T47D (cell line): Measurements from ENCODE around the gene ATAD3A.
"Not testable (repeated sequence)": the region's sequence is repeated elsewhere in the genome, so short reads cannot be mapped to it uniquely, and the experiment has no call there.

ENCODE experiments used
- DNase-seq, 2 experiments: peaks; one replicate each; pipeline versions ENCODE4 v3.0.0 to v3.0.0-alpha.2; 2011 to 2012; ENCODE audit warnings: low read depth in 1 of 2, low spot score in 1 of 2
- JUND ChIP-seq: IDR thresholded peaks from 2 replicates; pipeline ENCODE4 v1.6.1; 2012; ENCODE audit warnings: low read depth
- in situ Hi-C: cut with HindIII; loops from 2 replicates; pipeline ENCODE4 v1.10.0; 2016; ENCODE audit warnings: low sequenced_read_pairs, low pct_unique_long_range_greater_than_20kb

Gene ATAD3A

GRCh38 chr1:1545946-1546737, 34.2 kb downstream of the ATAD3A start:
- TF ChIP-seq JUND, result no peak
- DNase-seq, result no peak
- in situ Hi-C loops, result no loop called here

GRCh38 chr1:1547011-1547410, 35.0 kb downstream of the ATAD3A start:
- TF ChIP-seq JUND, result no peak
- in situ Hi-C loops, result no loop called here
- no peak for DNase-seq

GRCh38 chr1:1547476-1547875, 35.5 kb downstream of the ATAD3A start:
- in situ Hi-C loops, result no loop called here
- TF ChIP-seq JUND, result no peak
- no peak for DNase-seq

GRCh38 chr1:1548591-1548990, 36.6 kb downstream of the ATAD3A start:
- DNase-seq, result no peak
- in situ Hi-C loops, result no loop called here
- TF ChIP-seq JUND, result no peak

GRCh38 chr1:1550087-1550486, 38.1 kb downstream of the ATAD3A start:
- no peak for DNase-seq
- TF ChIP-seq JUND, result no peak
- in situ Hi-C loops, result no loop called here

- DNase-seq, result peak in 1 of 2 experiments; percentile 48
- in situ Hi-C loops, result no loop called here
- no peak for TF ChIP-seq JUND
These were observed 38.9 kb downstream of the ATAD3A start for GRCh38 chr1:1550591-1551432.

- no peak for DNase-seq
- TF ChIP-seq JUND, result no peak
- in situ Hi-C loops, result no loop called here
These were observed 39.7 kb downstream of the ATAD3A start for GRCh38 chr1:1551524-1552262.

GRCh38 chr1:1552263-1552639, 40.3 kb downstream of the ATAD3A start:
- TF ChIP-seq JUND, result no peak
- no peak for DNase-seq
- in situ Hi-C loops, result no loop called here

- DNase-seq, result no peak
- in situ Hi-C loops, result no loop called here
- no peak for TF ChIP-seq JUND
These were observed 42.0 kb downstream of the ATAD3A start for GRCh38 chr1:1553821-1554494.

GRCh38 chr1:1554550-1554925, 42.6 kb downstream of the ATAD3A start:
- TF ChIP-seq JUND, result no peak
- in situ Hi-C loops, result no loop called here
- no peak for DNase-seq

- DNase-seq, result no peak
- in situ Hi-C loops, result no loop called here
- TF ChIP-seq JUND, result no peak
These were observed 43.3 kb downstream of the ATAD3A start for GRCh38 chr1:1554926-1555915.

- in situ Hi-C loops, result no loop called here
- no peak for TF ChIP-seq JUND
- no peak for DNase-seq
These were observed 44.5 kb downstream of the ATAD3A start for GRCh38 chr1:1556505-1556904.

GRCh38 chr1:1556961-1557360, 45.0 kb downstream of the ATAD3A start:
- DNase-seq, in situ Hi-C loops: not testable (repeated sequence)

- in situ Hi-C loops, DNase-seq: not testable (repeated sequence)
These were observed 45.7 kb downstream of the ATAD3A start for GRCh38 chr1:1557688-1558087.
